SK-N-SH treated with all-trans-retinoic acid at 6 μM for 48 hours (cell line): ENCODE data around the gene ALPL.

Source experiments
- ATAC-seq: fragments of 200-7000 bp; cut with Tn5 transposase; 3 replicates; pipeline ENCODE4 v1.9.1; 2020; ENCODE audit warnings: mild to moderate bottlenecking, moderate library complexity
- ARNTL ChIP-seq: fragments of 450-650 bp; formaldehyde crosslinking; IDR thresholded peaks from 2 replicates; pipeline ENCODE4 v1.5.0; 2020; ENCODE audit warnings: low read depth, mild to moderate bottlenecking, moderate library complexity, borderline replicate concordance
- BACH2 ChIP-seq: fragments of 250-450 bp; sonication (Bioruptor Pico); IDR thresholded peaks from 2 replicates; pipeline ENCODE4 v1.9.0; 2021; ENCODE audit warnings: mild to moderate bottlenecking, borderline replicate concordance
- CREB5 ChIP-seq: fragments of 250-450 bp; sonication (Bioruptor Pico); IDR thresholded peaks from 2 replicates; pipeline ENCODE4 v1.5.1; 2020; ENCODE audit warnings: low read depth, mild to moderate bottlenecking, moderate library complexity
- CSDC2 ChIP-seq: fragments of 250-450 bp; sonication (Bioruptor Pico); IDR thresholded peaks from 2 replicates; pipeline ENCODE4 v1.5.0; 2020; ENCODE audit warnings: mild to moderate bottlenecking, moderate library complexity
- CSRNP3 ChIP-seq: fragments of 250-450 bp; sonication (Bioruptor Pico); IDR thresholded peaks from 2 replicates; pipeline ENCODE4 v1.5.1; 2021; ENCODE audit warnings: mild to moderate bottlenecking, moderate library complexity
- ESRRG ChIP-seq: fragments of 250-450 bp; sonication (Bioruptor Pico); IDR thresholded peaks from 2 replicates; pipeline ENCODE4 v1.6.1; 2021; ENCODE audit warnings: mild to moderate bottlenecking
- GLIS3 ChIP-seq: fragments of 250-450 bp; sonication (Bioruptor Pico); IDR thresholded peaks from 2 replicates; pipeline ENCODE4 v1.5.0; 2020; ENCODE audit warnings: mild to moderate bottlenecking, moderate library complexity
- ISL1 ChIP-seq: fragments of 250-450 bp; sonication (Bioruptor Pico); IDR thresholded peaks from 2 replicates; pipeline ENCODE4 v2.1.2; 2022; ENCODE audit warnings: mild to moderate bottlenecking, moderate library complexity
- OSR1 ChIP-seq: fragments of 250-450 bp; sonication (Bioruptor Pico); IDR thresholded peaks from 2 replicates; pipeline ENCODE4 v1.8.0; 2022; ENCODE audit warnings: moderate library complexity, mild to moderate bottlenecking, inconsistent platforms
- PATZ1 ChIP-seq: fragments of 250-450 bp; sonication (Bioruptor Pico); IDR thresholded peaks from 2 replicates; pipeline ENCODE4 v1.8.0; 2020; ENCODE audit warnings: mild to moderate bottlenecking, moderate library complexity, borderline replicate concordance
- POU6F1 ChIP-seq: fragments of 250-450 bp; sonication (Bioruptor Pico); IDR thresholded peaks from 2 replicates; pipeline ENCODE4 v1.8.0; 2021; ENCODE audit warnings: low read depth, mild to moderate bottlenecking, moderate library complexity, borderline replicate concordance
- PPARA ChIP-seq: fragments of 250-450 bp; sonication (Bioruptor Pico); IDR thresholded peaks from 2 replicates; pipeline ENCODE4 v1.5.0; 2020; ENCODE audit warnings: mild to moderate bottlenecking, borderline replicate concordance
- RARB ChIP-seq: fragments of 250-450 bp; sonication (Bioruptor Pico); IDR thresholded peaks from 2 replicates; pipeline ENCODE4 v1.8.0; 2021; ENCODE audit warnings: mild to moderate bottlenecking, moderate library complexity
- SNAI2 ChIP-seq: fragments of 250-450 bp; sonication (Bioruptor Pico); IDR thresholded peaks from 2 replicates; pipeline ENCODE4 v1.5.0; 2020; ENCODE audit warnings: mild to moderate bottlenecking, moderate library complexity
- TCF4 ChIP-seq: fragments of 250-450 bp; sonication (Bioruptor Pico); IDR thresholded peaks from 2 replicates; pipeline ENCODE4 v1.8.0; 2021; ENCODE audit warnings: mild to moderate bottlenecking, moderate library complexity, borderline replicate concordance
- TOX ChIP-seq: fragments of 250-450 bp; sonication (Bioruptor Pico); IDR thresholded peaks from 2 replicates; pipeline ENCODE4 v1.8.0; 2021; ENCODE audit warnings: mild to moderate bottlenecking, moderate library complexity, borderline replicate concordance
- TSHZ2 ChIP-seq: fragments of 250-450 bp; sonication (Bioruptor Pico); IDR thresholded peaks from 2 replicates; pipeline ENCODE4 v1.5.0; 2020; ENCODE audit warnings: mild to moderate bottlenecking, moderate library complexity
- ZC3H10 ChIP-seq: fragments of 250-450 bp; sonication (Bioruptor Pico); IDR thresholded peaks from 2 replicates; pipeline ENCODE4 v1.5.1; 2021; ENCODE audit warnings: mild to moderate bottlenecking, moderate library complexity
- ZFP3 ChIP-seq: fragments of 250-450 bp; sonication (Bioruptor Pico); IDR thresholded peaks from 2 replicates; pipeline ENCODE4 v1.5.0; 2020; ENCODE audit warnings: mild to moderate bottlenecking, moderate library complexity
- ZFP30 ChIP-seq: fragments of 450-650 bp; formaldehyde crosslinking; IDR thresholded peaks from 2 replicates; pipeline ENCODE4 v1.5.0; 2022; ENCODE audit warnings: mild to moderate bottlenecking, moderate library complexity
- ZNF565 ChIP-seq: fragments of 450-650 bp; formaldehyde crosslinking; conservative IDR thresholded peaks from 2 replicates; pipeline ENCODE4 v1.5.0; 2020; ENCODE audit warnings: low read depth, mild to moderate bottlenecking, moderate library complexity
- ZNF70 ChIP-seq: fragments of 450-650 bp; formaldehyde crosslinking; IDR thresholded peaks from 2 replicates; pipeline ENCODE4 v1.5.0; 2020; ENCODE audit warnings: mild to moderate bottlenecking, moderate library complexity

ALPL gene

GRCh38 chr1:21491488-21492355 is 17.5 kb upstream of the ALPL start:
- ATAC-seq, result no peak
- no peak for TF ChIP-seq ZFP30 (CRISPR knock-in tag)
- TF ChIP-seq ZFP3, result no peak
- TF ChIP-seq ARNTL (CRISPR knock-in tag), result no peak
- TF ChIP-seq TSHZ2, result no peak
- TF ChIP-seq RARB (CRISPR knock-in tag), result no peak
- no peak for TF ChIP-seq ISL1 (CRISPR knock-in tag)

GRCh38 chr1:21492356-21492625 is 16.9 kb upstream of the ALPL start:
- no peak for ATAC-seq
- TF ChIP-seq ISL1 (CRISPR knock-in tag), result no peak
- no peak for TF ChIP-seq CREB5 (CRISPR knock-in tag)
- no peak for TF ChIP-seq ZFP30 (CRISPR knock-in tag)
- TF ChIP-seq CSRNP3 (CRISPR knock-in tag), result no peak
- no peak for TF ChIP-seq ZNF70 (CRISPR knock-in tag)
- TF ChIP-seq TSHZ2, result no peak
- no peak for TF ChIP-seq SNAI2 (CRISPR knock-in tag)
- TF ChIP-seq PPARA, result no peak
- no peak for TF ChIP-seq RARB (CRISPR knock-in tag)
- TF ChIP-seq ESRRG (CRISPR knock-in tag), result no peak
- no peak for TF ChIP-seq ZFP3
- TF ChIP-seq POU6F1 (CRISPR knock-in tag), result no peak
- TF ChIP-seq OSR1 (CRISPR knock-in tag), result no peak
- TF ChIP-seq ARNTL (CRISPR knock-in tag), result no peak
- no peak for TF ChIP-seq GLIS3 (CRISPR knock-in tag)
- TF ChIP-seq, all 23 proteins: peak for 0

- no peak for ATAC-seq
- TF ChIP-seq PATZ1 (CRISPR knock-in tag) (no peak), TCF4 (CRISPR knock-in tag) (no peak), TOX (CRISPR knock-in tag) (no peak), ARNTL (CRISPR knock-in tag) (no peak), ZNF565 (CRISPR knock-in tag) (no peak), CSDC2 (CRISPR knock-in tag) (no peak), ZNF70 (CRISPR knock-in tag) (no peak), ISL1 (CRISPR knock-in tag) (no peak), CREB5 (CRISPR knock-in tag) (no peak), RARB (CRISPR knock-in tag) (no peak), BACH2 (no peak), ZC3H10 (CRISPR knock-in tag) (no peak), POU6F1 (CRISPR knock-in tag) (no peak)
Observed at GRCh38 chr1:21494196-21494595, 15.0 kb upstream of the ALPL start.
